ENCODE results near the gene RPAP2.

DNA sequence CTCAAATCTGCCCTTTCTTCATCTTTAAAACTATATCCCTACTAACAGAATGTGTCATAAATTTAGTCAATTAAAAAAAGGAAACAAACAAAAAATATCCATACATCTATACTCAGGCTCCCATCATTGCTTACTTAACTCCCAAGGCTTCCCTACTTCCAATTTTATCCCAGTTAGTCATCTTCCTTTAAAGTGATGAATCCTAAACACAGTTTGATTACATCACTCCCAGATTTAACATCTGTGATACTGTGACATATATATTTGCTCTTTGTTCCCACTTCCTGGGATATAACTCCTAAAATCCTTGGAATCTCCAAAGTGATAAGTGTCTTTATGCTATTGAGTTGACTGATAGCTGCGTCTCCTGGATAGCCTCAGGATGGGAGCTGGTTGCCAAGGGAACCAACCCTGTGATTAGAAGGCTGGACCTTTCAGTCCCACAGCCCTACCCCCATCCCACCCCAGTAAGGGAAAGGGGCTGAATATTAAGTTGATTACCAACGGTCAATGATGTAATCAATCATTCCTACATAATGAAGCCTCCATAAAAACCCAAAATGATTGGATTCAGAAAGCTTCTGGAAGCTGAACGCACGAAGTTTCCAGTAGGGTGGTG is 21.6 kb upstream of the RPAP2 start:
- TF ChIP-seq POLR2A (IDR thresholded peaks at IDR 0.05; ENCODE audit: low read length): no peak
- TF ChIP-seq GATA1 (IDR thresholded peaks at IDR 0.05; ENCODE audit: low read depth, low read length): no peak

All from erythroblast (primary cell).